ENCODE data around the gene NLRP10.

- TF ChIP-seq CTCF (IDR thresholded peaks at IDR 0.05), result no peak
- no peak for TF ChIP-seq POLR2A (IDR thresholded peaks at IDR 0.05)
Observed at GRCh38 chr11:7994581-7995278, 29.5 kb upstream of the NLRP10 start.
